ENCODE measurements around the gene MINDY4.
A peak's percentile ranks its signal among the peaks of the same experiment; 100 is the strongest.

MINDY4 gene

GRCh38 chr7:30733691-30734090 is 37.5 kb upstream of the MINDY4 start:
- CTCF ChIA-PET = no interaction called here
- no peak overlapping the region for H3K27ac Mint-ChIP-seq
- peaks cover 56% of the 10 kb centered on the region for H3K4me1 Mint-ChIP-seq
- H3K9me3 Mint-ChIP-seq = no peaks in the 10 kb centered on the region
- peaks cover 19% of the 10 kb centered on the region for H3K27me3 Mint-ChIP-seq
- no peaks in the 10 kb centered on the region for H3K36me3 Mint-ChIP-seq
- no peak overlapping the region for H3K4me3 Mint-ChIP-seq
- DNase-seq = no peak

GRCh38 chr7:30734497-30734896 is 36.7 kb upstream of the MINDY4 start:
- no peaks in the 10 kb centered on the region for H3K9me3 Mint-ChIP-seq
- CTCF ChIA-PET = interaction anchor here (9.3 kb wide), 1 partner anchor 31 kb away, joined by 151 read pairs; no protein-coding TSS in a partner anchor
- H3K27ac Mint-ChIP-seq = peak overlapping the region; percentile 12
- H3K4me1 Mint-ChIP-seq = peaks cover 56% of the 10 kb centered on the region
- H3K27me3 Mint-ChIP-seq = peaks cover 19% of the 10 kb centered on the region
- no peaks in the 10 kb centered on the region for H3K36me3 Mint-ChIP-seq
- no peak overlapping the region for H3K4me3 Mint-ChIP-seq
- no peak for DNase-seq

GRCh38 chr7:30735631-30736030 is 35.6 kb upstream of the MINDY4 start:
- peaks cover 56% of the 10 kb centered on the region for H3K4me1 Mint-ChIP-seq
- H3K36me3 Mint-ChIP-seq = no peaks in the 10 kb centered on the region
- DNase-seq = no peak
- no peaks in the 10 kb centered on the region for H3K9me3 Mint-ChIP-seq
- CTCF ChIA-PET = interaction anchor here (9.3 kb wide), 1 partner anchor 32 kb away, joined by 151 read pairs; no protein-coding TSS in a partner anchor
- H3K4me3 Mint-ChIP-seq = no peak overlapping the region
- H3K27ac Mint-ChIP-seq = no peak overlapping the region
- peaks cover 19% of the 10 kb centered on the region for H3K27me3 Mint-ChIP-seq

GRCh38 chr7:30736291-30736690 is 34.9 kb upstream of the MINDY4 start:
- Mint-ChIP-seq H3K4me3 (no peak overlapping the region), H3K36me3 (no peaks in the 10 kb centered on the region), H3K9me3 (no peaks in the 10 kb centered on the region), H3K27me3 (peaks cover 13% of the 10 kb centered on the region), H3K4me1 (peaks cover 53% of the 10 kb centered on the region), H3K27ac (no peak overlapping the region)
- DNase-seq = no peak
- CTCF ChIA-PET = interaction anchor here (9.3 kb wide), 1 partner anchor 33 kb away, joined by 151 read pairs; no protein-coding TSS in a partner anchor

- peaks cover 42% of the 10 kb centered on the region for H3K4me1 Mint-ChIP-seq
- CTCF ChIA-PET = interaction anchor here (0.6 to 9.3 kb wide), 14 partner anchors 8 to 462 kb away, joined by 3 to 151 read pairs (median 6); no protein-coding TSS in a partner anchor
- no peaks in the 10 kb centered on the region for H3K9me3 Mint-ChIP-seq
- H3K27me3 Mint-ChIP-seq = peaks cover 3% of the 10 kb centered on the region
- H3K4me3 Mint-ChIP-seq = peak overlapping the region; percentile 3
- H3K36me3 Mint-ChIP-seq = no peaks in the 10 kb centered on the region
- H3K27ac Mint-ChIP-seq = peak overlapping the region; percentile 94
- peak; percentile 25 for DNase-seq
These were observed 32.9 kb upstream of the MINDY4 start for GRCh38 chr7:30738026-30738915.

- H3K4me1 Mint-ChIP-seq = peaks cover 46% of the 10 kb centered on the region
- H3K27me3 Mint-ChIP-seq = peaks cover 6% of the 10 kb centered on the region
- no peak for DNase-seq
- CTCF ChIA-PET = interaction anchor here (0.6 to 9.3 kb wide), 34 partner anchors 9 to 464 kb away, joined by 3 to 151 read pairs (median 6); partner anchors contain the start of gene CRHR2
- no peak overlapping the region for H3K27ac Mint-ChIP-seq
- H3K36me3 Mint-ChIP-seq = no peaks in the 10 kb centered on the region
- no peaks in the 10 kb centered on the region for H3K9me3 Mint-ChIP-seq
- no peak overlapping the region for H3K4me3 Mint-ChIP-seq
These were observed 31.5 kb upstream of the MINDY4 start for GRCh38 chr7:30739691-30740090.

GRCh38 chr7:30740417-30741181 is 30.6 kb upstream of the MINDY4 start:
- no peak overlapping the region for H3K4me3 Mint-ChIP-seq
- DNase-seq = peak; percentile 84
- peaks cover 39% of the 10 kb centered on the region for H3K4me1 Mint-ChIP-seq
- no peaks in the 10 kb centered on the region for H3K36me3 Mint-ChIP-seq
- CTCF ChIA-PET = interaction anchor here (0.6 to 9.3 kb wide), 33 partner anchors 8 to 465 kb away, joined by 3 to 151 read pairs (median 6); partner anchors contain the start of gene CRHR2
- H3K27ac Mint-ChIP-seq = no peak overlapping the region
- no peaks in the 10 kb centered on the region for H3K9me3 Mint-ChIP-seq
- H3K27me3 Mint-ChIP-seq = peaks cover 6% of the 10 kb centered on the region

- H3K27ac Mint-ChIP-seq = no peak overlapping the region
- peaks cover 6% of the 10 kb centered on the region for H3K27me3 Mint-ChIP-seq
- no peaks in the 10 kb centered on the region for H3K36me3 Mint-ChIP-seq
- no peaks in the 10 kb centered on the region for H3K9me3 Mint-ChIP-seq
- H3K4me1 Mint-ChIP-seq = peaks cover 39% of the 10 kb centered on the region
- H3K4me3 Mint-ChIP-seq = no peak overlapping the region
- CTCF ChIA-PET = interaction anchor here (0.7 to 9.3 kb wide), 11 partner anchors 11 to 465 kb away, joined by 3 to 151 read pairs (median 9); no protein-coding TSS in a partner anchor
- no peak for DNase-seq
These were observed 29.9 kb upstream of the MINDY4 start for GRCh38 chr7:30741289-30741688.

- Mint-ChIP-seq H3K4me1 (peaks cover 24% of the 10 kb centered on the region), H3K27ac (no peak overlapping the region), H3K27me3 (peaks cover 13% of the 10 kb centered on the region), H3K9me3 (no peaks in the 10 kb centered on the region), H3K4me3 (no peak overlapping the region), H3K36me3 (no peaks in the 10 kb centered on the region)
- DNase-seq = no peak
- CTCF ChIA-PET = interaction anchor here (1.0 to 9.3 kb wide), 2 partner anchors 40 to 194 kb away, joined by 5 to 151 read pairs; no protein-coding TSS in a partner anchor
These were observed 27.7 kb upstream of the MINDY4 start for GRCh38 chr7:30743371-30744074.

GRCh38 chr7:30744075-30744417 is 27.2 kb upstream of the MINDY4 start:
- no peak overlapping the region for H3K27ac Mint-ChIP-seq
- H3K9me3 Mint-ChIP-seq = no peaks in the 10 kb centered on the region
- H3K27me3 Mint-ChIP-seq = peaks cover 13% of the 10 kb centered on the region
- no peaks in the 10 kb centered on the region for H3K36me3 Mint-ChIP-seq
- H3K4me1 Mint-ChIP-seq = peaks cover 18% of the 10 kb centered on the region
- no peak for DNase-seq
- no peak overlapping the region for H3K4me3 Mint-ChIP-seq
- CTCF ChIA-PET = interaction anchor here (0.8 to 1.3 kb wide), 3 partner anchors 36 to 195 kb away, joined by 3 to 5 read pairs (median 3); no protein-coding TSS in a partner anchor

- no peak overlapping the region for H3K4me3 Mint-ChIP-seq
- H3K27ac Mint-ChIP-seq = no peak overlapping the region
- CTCF ChIA-PET = interaction anchor here (1.0 to 1.6 kb wide), 6 partner anchors 19 to 181 kb away, joined by 3 to 8 read pairs (median 3); partner anchors contain the start of gene CRHR2
- peaks cover 13% of the 10 kb centered on the region for H3K27me3 Mint-ChIP-seq
- no peaks in the 10 kb centered on the region for H3K36me3 Mint-ChIP-seq
- no peaks in the 10 kb centered on the region for H3K9me3 Mint-ChIP-seq
- no peak for DNase-seq
- H3K4me1 Mint-ChIP-seq = peaks cover 11% of the 10 kb centered on the region
These were observed 25.8 kb upstream of the MINDY4 start for GRCh38 chr7:30745261-30745941.

GRCh38 chr7:30750010-30750409 is 21.2 kb upstream of the MINDY4 start:
- no peak for DNase-seq
- H3K4me1 Mint-ChIP-seq = no peaks in the 10 kb centered on the region
- H3K27ac Mint-ChIP-seq = no peak overlapping the region
- no peak overlapping the region for H3K4me3 Mint-ChIP-seq
- no peaks in the 10 kb centered on the region for H3K36me3 Mint-ChIP-seq
- CTCF ChIA-PET = interaction anchor here (0.9 kb wide), 1 partner anchor 48 kb away, joined by 3 read pairs; no protein-coding TSS in a partner anchor
- H3K9me3 Mint-ChIP-seq = no peaks in the 10 kb centered on the region
- peaks cover 16% of the 10 kb centered on the region for H3K27me3 Mint-ChIP-seq

Measured in activated naive CD4-positive, alpha-beta T cell treated with anti-CD3 and anti-CD28 coated beads, Interleukin-2, amount 10 ng/mL, durations not matched to agents 7 days and 5 days (primary cell).